ENCODE measurements around the gene RHBDF2.

Gene RHBDF2

DNA sequence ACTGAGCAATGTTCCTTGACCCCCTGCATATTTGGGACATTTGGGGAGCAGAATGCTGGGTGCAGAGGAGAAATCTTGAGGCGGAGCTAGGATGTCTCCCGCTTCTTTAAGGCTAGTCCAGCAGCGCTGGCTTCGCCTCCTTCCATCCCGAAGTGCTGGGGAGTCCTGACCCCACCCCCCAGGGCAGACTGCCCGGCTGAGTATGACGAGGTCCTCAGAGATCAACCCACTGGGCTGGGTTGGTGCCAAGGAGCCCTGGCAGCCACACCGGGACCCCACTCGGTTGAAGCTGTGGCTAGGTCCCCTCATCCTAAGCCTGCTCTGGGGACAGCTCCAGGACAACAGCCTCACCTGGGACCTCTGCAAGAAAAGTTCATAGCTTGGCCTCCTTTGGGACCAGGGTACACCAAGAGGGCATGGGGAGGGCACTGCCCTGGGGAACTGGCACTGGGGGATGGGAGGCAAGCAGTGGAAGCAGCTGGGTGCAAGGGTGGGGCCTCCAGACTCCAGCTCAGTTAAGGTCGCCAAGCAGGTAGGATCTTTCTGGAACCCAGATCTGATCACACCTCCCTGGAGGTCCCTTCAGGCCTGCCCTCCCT is 11.0 kb downstream of the RHBDF2 start:
- TF ChIP-seq, protein P1, sequence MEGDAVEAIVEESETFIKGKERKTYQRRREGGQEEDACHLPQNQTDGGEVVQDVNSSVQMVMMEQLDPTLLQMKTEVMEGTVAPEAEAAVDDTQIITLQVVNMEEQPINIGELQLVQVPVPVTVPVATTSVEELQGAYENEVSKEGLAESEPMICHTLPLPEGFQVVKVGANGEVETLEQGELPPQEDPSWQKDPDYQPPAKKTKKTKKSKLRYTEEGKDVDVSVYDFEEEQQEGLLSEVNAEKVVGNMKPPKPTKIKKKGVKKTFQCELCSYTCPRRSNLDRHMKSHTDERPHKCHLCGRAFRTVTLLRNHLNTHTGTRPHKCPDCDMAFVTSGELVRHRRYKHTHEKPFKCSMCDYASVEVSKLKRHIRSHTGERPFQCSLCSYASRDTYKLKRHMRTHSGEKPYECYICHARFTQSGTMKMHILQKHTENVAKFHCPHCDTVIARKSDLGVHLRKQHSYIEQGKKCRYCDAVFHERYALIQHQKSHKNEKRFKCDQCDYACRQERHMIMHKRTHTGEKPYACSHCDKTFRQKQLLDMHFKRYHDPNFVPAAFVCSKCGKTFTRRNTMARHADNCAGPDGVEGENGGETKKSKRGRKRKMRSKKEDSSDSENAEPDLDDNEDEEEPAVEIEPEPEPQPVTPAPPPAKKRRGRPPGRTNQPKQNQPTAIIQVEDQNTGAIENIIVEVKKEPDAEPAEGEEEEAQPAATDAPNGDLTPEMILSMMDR (IDR thresholded peaks at IDR 0.05; ENCODE audit: borderline replicate concordance, insufficient read depth, low read depth, low read length) = no peak
- no peak overlapping the region for H3K4me3 ChIP-seq (ENCODE audit: low read depth, low read length)

DNA sequence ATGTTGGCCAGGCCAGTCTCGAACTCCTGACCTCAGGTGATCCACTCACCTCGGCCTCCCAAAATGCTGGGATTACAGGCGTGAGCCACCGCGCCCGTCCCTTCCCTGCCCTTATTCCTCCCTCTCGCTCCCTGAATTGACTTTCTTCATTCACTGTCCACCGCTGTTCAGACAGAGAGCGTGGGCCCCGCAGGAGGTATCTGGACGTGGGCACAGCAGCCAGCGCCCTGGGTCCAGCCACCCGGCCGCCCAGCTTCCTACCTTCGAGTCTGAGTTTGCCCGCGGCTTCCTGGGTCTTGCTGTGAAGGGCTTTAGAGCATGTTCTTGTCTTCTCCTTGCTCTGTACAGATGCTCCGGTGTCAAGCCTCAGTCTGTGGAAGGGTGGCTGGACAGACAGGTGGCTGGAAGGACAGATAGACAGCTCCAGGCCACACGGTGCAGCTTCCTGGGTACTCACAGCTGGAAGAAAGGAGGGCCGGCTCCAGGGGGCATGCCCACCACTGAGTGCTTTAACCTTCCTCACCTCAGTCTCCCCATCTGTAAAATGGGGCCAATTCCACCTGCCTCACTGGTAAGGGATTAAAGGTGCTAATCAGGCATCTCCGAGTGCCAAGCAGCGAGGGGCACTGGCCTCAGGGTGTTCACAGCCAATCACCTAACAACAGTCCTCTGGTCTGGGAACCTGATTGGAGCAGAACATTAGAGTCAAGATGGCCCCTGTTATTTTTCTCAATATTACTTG is 13.6 kb downstream of the RHBDF2 start:
- no peak overlapping the region for H3K4me3 ChIP-seq (ENCODE audit: low read depth, low read length)
- TF ChIP-seq, protein P1 (IDR thresholded peaks at IDR 0.05; ENCODE audit: borderline replicate concordance, insufficient read depth, low read depth, low read length) = no peak

DNA sequence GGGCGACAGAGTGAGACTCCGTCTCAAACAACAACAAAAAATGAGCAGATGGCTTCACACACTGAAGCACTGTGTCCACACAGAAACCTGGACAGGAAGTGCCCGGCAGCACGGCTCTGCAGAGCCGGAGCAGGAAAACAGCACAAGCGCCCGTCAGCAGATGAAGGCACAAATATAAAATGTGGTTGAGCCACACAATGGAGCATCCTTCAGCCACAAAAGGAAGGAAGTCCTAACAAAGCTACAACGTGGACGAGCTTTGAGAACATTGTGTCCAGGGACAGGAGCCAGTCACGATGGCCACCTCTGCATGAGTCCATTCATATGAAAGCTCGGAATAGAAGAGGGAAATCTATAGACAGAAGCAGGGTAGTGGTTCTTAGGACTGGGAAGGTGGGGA is 15.7 kb downstream of the RHBDF2 start:
- TF ChIP-seq, protein P1 (IDR thresholded peaks at IDR 0.05; ENCODE audit: borderline replicate concordance, insufficient read depth, low read depth, low read length) = no peak
- H3K4me3 ChIP-seq (ENCODE audit: low read depth, low read length) = no peak overlapping the region

DNA sequence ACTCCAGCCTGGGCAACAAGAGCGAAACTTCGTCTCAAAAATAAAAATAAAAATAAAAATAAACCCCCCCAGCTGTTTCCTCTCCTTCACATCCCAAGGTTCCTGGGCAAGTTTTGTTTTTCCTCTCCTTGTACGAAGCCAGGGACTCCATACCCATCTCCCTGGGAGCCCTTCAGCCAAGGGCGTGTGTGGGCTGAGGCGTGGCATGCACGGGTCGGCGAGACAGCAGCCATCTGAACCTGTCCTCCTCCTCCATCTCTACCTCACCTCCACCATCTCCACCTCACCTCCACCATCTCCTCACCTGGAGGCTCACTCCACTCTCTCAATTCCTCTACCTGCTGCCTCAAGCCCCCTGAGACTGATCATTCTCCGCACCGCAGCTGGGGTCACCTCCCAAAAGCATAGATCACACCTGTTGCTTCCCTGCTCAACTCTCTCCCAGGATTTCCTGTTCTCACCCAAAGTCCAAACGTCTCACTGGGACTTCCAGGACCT is 16.9 kb downstream of the RHBDF2 start:
- TF ChIP-seq, protein P1 (IDR thresholded peaks at IDR 0.05; ENCODE audit: borderline replicate concordance, insufficient read depth, low read depth, low read length) = no peak
- H3K4me3 ChIP-seq (ENCODE audit: low read depth, low read length) = no peak overlapping the region

DNA sequence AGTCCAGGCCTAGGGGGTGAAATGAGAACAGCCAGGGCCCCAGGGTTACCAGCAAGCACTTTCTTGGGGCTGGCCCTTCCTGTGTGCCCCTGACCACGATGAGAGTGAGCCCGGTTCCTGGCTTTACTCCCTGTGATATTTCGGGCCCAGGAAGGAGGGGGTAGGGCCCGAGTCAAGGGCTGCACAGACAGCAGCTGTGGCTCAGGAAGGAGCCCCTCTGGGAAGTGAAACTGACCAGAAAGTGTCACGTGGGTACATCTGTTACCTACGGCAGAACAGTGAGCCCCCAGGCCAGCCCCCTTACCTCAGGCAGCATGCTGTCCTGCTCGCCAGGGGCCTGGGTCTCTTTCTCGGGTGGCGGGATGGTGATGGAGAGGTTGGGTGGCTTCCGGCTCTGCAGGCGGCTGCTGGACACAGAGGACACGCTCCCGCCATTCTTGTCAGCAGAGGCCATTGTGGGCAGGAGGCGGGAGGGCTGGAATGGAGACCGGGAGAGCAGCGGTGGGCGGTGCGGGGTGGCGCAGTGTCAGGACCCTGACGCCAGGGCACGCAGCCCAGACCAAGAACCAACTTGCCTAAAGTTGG is 20.1 kb downstream of the RHBDF2 start:
- TF ChIP-seq, protein P1 (IDR thresholded peaks at IDR 0.05; ENCODE audit: borderline replicate concordance, insufficient read depth, low read depth, low read length) = no peak
- peak overlapping the region; percentile 44 for H3K4me3 ChIP-seq (ENCODE audit: low read depth, low read length)

DNA sequence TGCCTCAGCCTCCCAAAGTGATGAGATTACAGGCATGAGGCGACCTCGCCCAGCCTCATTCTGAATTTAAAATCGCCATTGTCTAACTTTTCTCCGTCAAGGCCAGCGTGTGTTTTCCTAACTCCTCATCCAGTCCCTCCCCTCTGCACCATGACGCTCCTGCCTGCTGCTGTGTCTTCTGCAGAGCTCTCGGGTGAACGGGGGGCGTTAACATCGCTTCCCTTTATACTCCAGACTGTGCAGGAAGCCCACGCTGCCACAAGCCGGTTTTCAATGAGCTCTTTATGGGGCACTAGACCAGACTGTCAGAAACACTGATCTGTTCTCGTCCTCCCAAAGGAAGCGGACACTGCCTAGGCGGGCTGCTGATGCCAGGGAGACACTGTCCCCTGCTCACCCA is 20.6 kb downstream of the RHBDF2 start:
- peak overlapping the region; percentile 44 for H3K4me3 ChIP-seq (ENCODE audit: low read depth, low read length)
- TF ChIP-seq, protein P1 (IDR thresholded peaks at IDR 0.05; ENCODE audit: borderline replicate concordance, insufficient read depth, low read depth, low read length) = no peak

Data from GM12875 (cell line).